Stomach (tissue), 9 donors: ENCODE results near the gene RNF213. TPM values are rescaled to one million over a fixed set of nuclear protein-coding genes. Genes with fewer than 3 reads are reported as not detected.

Experiments used
- DNase-seq, 2 donors: peaks; one replicate each; pipeline versions ENCODE4 v3.0.0 to v3.0.0-alpha.2; 2013 to 2019
- H3K27ac ChIP-seq, 5 donors: fragments of 200-600 bp in 4 of 5; sonication (generic) in 4 of 5; one replicate each; pipeline ENCODE4 v1.5.1; 2013 to 2019; ENCODE audit warnings: mild to moderate bottlenecking in 1 of 5, moderate library complexity in 1 of 5
- H3K27me3 ChIP-seq, 3 donors: fragments of 200-600 bp; sonication (generic); one replicate each; pipeline ENCODE4 v1.5.1; 2017 to 2019; ENCODE audit warnings: mixed run types in 1 of 3
- H3K36me3 ChIP-seq, 4 donors: fragments of 200-600 bp; sonication (generic); 1 replicate in 3 of 4; 2 replicates in 1 of 4; pipeline ENCODE4 v1.5.1; 2016 to 2019
- H3K4me1 ChIP-seq, 4 donors: fragments of 200-600 bp; sonication (generic); one replicate each; pipeline ENCODE4 v1.5.1; 2016 to 2019
- H3K4me3 ChIP-seq, 4 donors: fragments of 200-600 bp; sonication (generic) in 3 of 4; one replicate each; pipeline ENCODE4 v1.5.1; 2016 to 2019; ENCODE audit warnings: mild to moderate bottlenecking in 1 of 4
- H3K9me3 ChIP-seq, 4 donors: fragments of 200-600 bp; sonication (generic); one replicate each; pipeline ENCODE4 v1.5.1; 2016 to 2019
- CTCF ChIP-seq, 7 experiments: fragments of 450-650 bp in 4 of 7; fragments of 200-600 bp in 3 of 7; sonication (generic) in 3 of 7; IDR thresholded peaks; one replicate each; pipeline ENCODE4 v1.5.1; 2016 to 2019; ENCODE audit warnings: antibody characterized with exemption in 7 of 7, control low read depth in 2 of 7, mild to moderate bottlenecking in 1 of 7
- EP300 ChIP-seq: sonication (generic); formaldehyde crosslinking; IDR thresholded peaks from one replicate; pipeline ENCODE4 v1.6.1; 2017; ENCODE audit warnings: antibody characterized with exemption
- POLR2A ChIP-seq, 4 donors: fragments of 450-650 bp; IDR thresholded peaks; one replicate each; pipeline ENCODE4 v1.6.1; 2016; ENCODE audit warnings: antibody characterized with exemption in 4 of 4, control low read depth in 2 of 4, mild to moderate bottlenecking in 1 of 4, moderate library complexity in 1 of 4
- POLR2AphosphoS5 ChIP-seq, 3 donors: sonication (generic); formaldehyde crosslinking; IDR thresholded peaks; one replicate each; pipeline ENCODE4 v1.6.1; 2016; ENCODE audit warnings: antibody characterized with exemption in 3 of 3
- WGBS, 5 donors: extraction: QIAGEN DNeasy Blood & Tissue Kit in 3 of 5; methylation state at CpG; one replicate each; pipeline versions ENCODE4 v1.1.5 to v1.1.7; 2013 to 2018; 5-methylcytosine and 5-hydroxymethylcytosine counted together
- intact Hi-C: fragments of 100-400 bp; cut with DNase I; formaldehyde crosslinking; loops from one replicate; pipeline ENCODE4 v1.15.1; 2023; ENCODE audit warnings: low total_unique reads
- polyA plus RNA-seq, 3 donors: library from polyadenylated mRNA; stranded (reverse); fragments of 200-250 nt; gene quantifications; one replicate each; pipeline ENCODE4 v1.2.3, GENCODE V29; 2013
- total RNA-seq, 5 donors: library from RNA; depleted of rRNA; stranded (reverse); fragments of >200 nt; gene quantifications; one replicate each; pipeline versions ENCODE4 v1.1.0 to v1.2.3, GENCODE V29; 2014 to 2016
- donor health status: healthy with polysubstance abuse.
- donor health status: Bipolar disorder and iron deficiency.
- donor health status: healthy.

The RNF213 gene
- total and polyA plus RNA-seq, 8 donors: 12.3 to 358 (median 138) TPM

- Histone ChIP-seq H3K4me1 (no peaks in the 10 kb centered on the region), H3K27me3 (no peaks in the 10 kb centered on the region), H3K36me3 (peaks cover 95 to 100% (median 100%) of the 10 kb centered on the region in 4 donors), H3K4me3 (no peak overlapping the region), H3K9me3 (no peaks in the 10 kb centered on the region), H3K27ac (no peak overlapping the region)
- intact Hi-C loops: no loop called here
- 89 to 96% (median 95%) methylated on average over 15 of the region's 15 CpGs for WGBS, 5 donors
- no peak for TF ChIP-seq EP300
- no peak for TF ChIP-seq CTCF (IDR thresholded peaks at IDR 0.05)
- no peak for TF ChIP-seq POLR2AphosphoS5 (IDR thresholded peaks at IDR 0.05)
- TF ChIP-seq POLR2A (IDR thresholded peaks at IDR 0.05): no peak
- DNase-seq: no peak
These were observed 127.5 kb downstream of the RNF213 start for GRCh38 chr17:80388175-80388574.

- H3K27me3 ChIP-seq: no peaks in the 10 kb centered on the region
- WGBS, 5 donors: 92 to 96% (median 93%) methylated on average over 9 to 10 of the region's 10 CpGs
- H3K4me1 ChIP-seq: no peaks in the 10 kb centered on the region
- DNase-seq: no peak
- TF ChIP-seq POLR2A (IDR thresholded peaks at IDR 0.05) (no peak), CTCF (IDR thresholded peaks at IDR 0.05) (no peak), POLR2AphosphoS5 (IDR thresholded peaks at IDR 0.05) (no peak)
- no peak overlapping the region for H3K27ac ChIP-seq
- peaks cover 95 to 100% (median 100%) of the 10 kb centered on the region in 4 donors for H3K36me3 ChIP-seq
- intact Hi-C loops: no loop called here
- no peaks in the 10 kb centered on the region for H3K9me3 ChIP-seq
- no peak overlapping the region for H3K4me3 ChIP-seq
These were observed 127.9 kb downstream of the RNF213 start for GRCh38 chr17:80388601-80389000.

GRCh38 chr17:80389011-80389995 is 128.7 kb downstream of the RNF213 start:
- Histone ChIP-seq H3K27ac (no peak overlapping the region), H3K27me3 (no peaks in the 10 kb centered on the region), H3K9me3 (no peaks in the 10 kb centered on the region), H3K4me1 (no peaks in the 10 kb centered on the region), H3K36me3 (peaks cover 93 to 100% (median 100%) of the 10 kb centered on the region in 4 donors), H3K4me3 (no peak overlapping the region)
- 83 to 93% (median 91%) methylated on average over 22 of the region's 22 CpGs for WGBS, 5 donors
- intact Hi-C loops: no loop called here
- no peak for DNase-seq
- no peak for TF ChIP-seq CTCF (IDR thresholded peaks at IDR 0.05)
- no peak for TF ChIP-seq POLR2A (IDR thresholded peaks at IDR 0.05)
- no peak for TF ChIP-seq EP300
- TF ChIP-seq POLR2AphosphoS5 (IDR thresholded peaks at IDR 0.05): no peak

GRCh38 chr17:80393241-80393890 is 132.7 kb downstream of the RNF213 start:
- WGBS, 5 donors: 77 to 83% (median 79%) methylated on average over 15 of the region's 15 CpGs
- Histone ChIP-seq H3K9me3 (no peaks in the 10 kb centered on the region), H3K27ac (peak overlapping the region in 1 of 5 donors; percentile 10), H3K27me3 (no peaks in the 10 kb centered on the region), H3K4me3 (no peak overlapping the region), H3K36me3 (peaks cover 54 to 75% (median 75%) of the 10 kb centered on the region in 4 donors), H3K4me1 (peaks cover 0 to 3% (median 0%) of the 10 kb centered on the region in 4 donors)
- TF ChIP-seq EP300 (no peak), POLR2AphosphoS5 (IDR thresholded peaks at IDR 0.05) (no peak), CTCF (IDR thresholded peaks at IDR 0.05) (no peak), POLR2A (IDR thresholded peaks at IDR 0.05) (no peak)
- no peak for DNase-seq
- intact Hi-C loops: no loop called here
